GM21515 (cell line): ENCODE results near the gene PLD1.

Source experiments
- ATAC-seq: cut with Tn5 transposase; IDR thresholded peaks from one replicate; pipeline ENCODE4 v1.9.1; 2021; ENCODE audit not compliant: unreplicated experiment

PLD1 gene

GRCh38 chr3:171678971-171679492 lies 131.3 kb downstream of the PLD1 start:
- no peak for ATAC-seq

DNA sequence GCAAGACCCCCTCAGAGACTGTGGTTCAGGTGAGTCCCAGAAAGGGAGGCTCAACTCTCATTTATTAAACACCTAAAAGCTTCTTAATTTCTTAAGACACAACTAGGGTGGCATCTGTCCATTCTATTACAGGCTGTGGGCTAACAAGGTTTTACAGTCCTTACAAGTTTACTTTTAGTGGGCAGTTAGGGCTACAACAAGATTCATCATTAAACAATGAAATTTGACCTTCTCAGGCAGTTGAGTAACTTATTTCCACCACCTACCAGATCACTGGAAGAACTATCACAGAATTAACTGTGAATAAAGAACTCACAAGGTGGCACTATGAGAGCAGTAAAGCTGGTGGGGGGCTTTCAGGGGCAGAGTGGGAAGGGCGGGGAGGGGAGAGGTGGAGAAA lies 132.6 kb downstream of the PLD1 start:
- ATAC-seq = no peak

- no peak for ATAC-seq
Measured at GRCh38 chr3:171676601-171677175, 133.6 kb downstream of the PLD1 start.

DNA sequence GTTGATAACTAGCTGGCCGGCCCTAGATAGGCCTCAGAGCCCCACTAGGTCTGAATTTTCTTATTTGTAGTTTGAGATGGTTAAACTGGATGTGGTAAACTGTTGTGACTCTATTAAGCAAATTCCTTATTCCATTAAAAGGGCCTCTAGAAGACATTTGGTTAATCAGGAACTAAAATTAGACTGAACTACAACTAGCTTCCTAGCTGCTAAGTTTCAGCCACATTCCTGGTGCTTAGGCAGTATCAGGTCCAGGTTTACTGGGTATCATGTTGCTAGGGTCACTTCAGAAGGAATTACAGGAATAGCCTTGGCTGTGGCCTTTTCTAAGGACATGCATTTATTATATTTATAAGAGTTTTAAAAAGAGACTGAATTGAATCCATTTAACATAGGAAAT lies 136.3 kb downstream of the PLD1 start:
- ATAC-seq = no peak

DNA sequence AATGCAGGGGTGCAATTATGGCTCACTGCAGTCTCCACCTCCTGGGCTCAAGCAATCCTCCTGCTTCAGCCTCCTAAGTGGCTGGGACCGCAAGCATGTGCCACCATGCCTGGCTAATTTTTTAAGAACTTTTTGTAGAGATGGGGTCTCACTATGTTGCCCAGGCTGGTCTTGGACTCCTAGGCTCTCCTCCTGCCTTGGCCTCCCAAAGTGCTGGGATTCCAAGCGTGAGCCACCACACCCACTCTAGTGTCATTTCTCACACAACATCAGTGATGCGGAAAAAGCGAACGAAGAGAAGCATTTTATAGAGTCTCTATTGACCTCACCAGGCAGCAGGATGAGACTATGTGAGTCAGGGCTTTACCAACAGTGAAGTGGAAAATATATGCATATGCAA lies 137.7 kb downstream of the PLD1 start:
- no peak for ATAC-seq

DNA sequence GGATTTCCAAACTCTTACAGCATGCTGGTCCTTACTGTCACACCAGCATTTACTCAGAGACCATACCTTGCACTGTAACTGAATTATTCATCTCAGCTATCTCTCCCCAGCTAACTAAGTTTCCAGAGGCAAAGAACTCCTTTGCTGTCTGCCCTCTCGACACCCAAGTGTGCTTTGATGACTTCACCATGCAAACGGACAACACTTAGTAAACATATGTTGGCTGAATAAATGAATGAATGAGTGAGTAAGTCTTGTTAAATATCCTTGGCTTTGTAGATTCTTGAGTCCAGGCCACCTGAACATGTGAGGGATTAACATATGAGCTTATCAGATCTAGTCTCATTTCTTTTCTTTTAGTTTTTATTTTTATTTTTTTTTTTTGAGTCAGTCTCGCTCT lies 138.2 kb downstream of the PLD1 start:
- no peak for ATAC-seq

DNA sequence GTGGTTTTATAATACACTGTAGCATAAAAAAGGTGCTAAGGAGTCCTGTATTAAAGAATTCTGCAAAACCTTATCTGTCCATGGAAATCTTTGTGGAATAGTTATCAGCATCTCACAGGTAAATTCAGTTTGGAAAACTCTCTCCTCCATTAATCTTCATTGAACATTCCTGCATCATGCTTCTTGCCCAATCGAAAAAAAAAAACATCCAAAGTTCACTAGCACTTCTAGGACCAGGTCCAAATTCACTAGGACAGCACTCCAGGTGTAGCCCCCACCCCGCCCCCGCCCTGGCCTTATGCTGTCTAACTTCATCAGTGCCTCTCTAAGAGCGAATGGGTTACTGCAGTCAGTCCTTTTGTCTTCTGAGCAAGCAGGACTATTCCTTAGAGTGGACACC lies 138.6 kb downstream of the PLD1 start:
- no peak for ATAC-seq

GRCh38 chr3:171666516-171666915 lies 143.8 kb downstream of the PLD1 start:
- no peak for ATAC-seq

DNA sequence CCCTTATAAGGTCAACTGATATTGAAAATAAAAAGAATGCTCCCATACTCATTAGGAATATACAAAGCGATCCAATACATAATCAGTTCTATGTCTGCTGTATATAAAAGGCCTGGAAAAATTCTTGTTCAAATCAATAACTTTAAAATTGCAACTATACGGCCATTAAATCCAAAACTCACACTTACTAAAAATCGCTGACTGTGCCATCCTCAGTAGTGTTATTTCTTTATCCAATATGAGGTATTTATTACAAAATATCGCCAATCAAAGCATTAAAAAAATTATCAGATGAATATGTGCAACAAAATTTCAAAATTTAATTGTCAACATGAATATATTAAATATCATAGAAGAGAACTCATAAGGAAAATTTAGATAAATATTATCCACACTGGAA lies 146.5 kb downstream of the PLD1 start:
- no peak for ATAC-seq

GRCh38 chr3:171661484-171661883 lies 148.8 kb downstream of the PLD1 start:
- no peak for ATAC-seq

- no peak for ATAC-seq
Measured at GRCh38 chr3:171660188-171660587, 150.1 kb downstream of the PLD1 start.

DNA sequence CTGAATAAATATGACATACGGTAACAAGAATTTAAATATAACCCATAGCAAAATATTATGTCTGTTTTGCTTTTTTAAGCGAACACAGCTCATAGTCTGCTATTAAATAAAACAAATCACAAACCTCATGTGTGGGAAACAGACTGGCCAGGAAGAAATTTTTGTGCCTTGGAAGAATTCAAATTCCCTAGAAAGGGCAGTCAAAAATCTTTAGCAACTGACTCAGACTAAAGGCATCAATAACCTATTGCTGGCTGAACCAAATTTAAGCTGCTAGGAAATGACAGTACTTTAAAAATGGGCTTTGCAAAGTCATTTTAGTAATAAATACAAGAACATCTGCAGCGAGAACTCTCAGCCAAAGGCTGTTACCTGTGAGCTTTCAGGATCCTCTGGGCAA lies 151.4 kb downstream of the PLD1 start:
- ATAC-seq = no peak

DNA sequence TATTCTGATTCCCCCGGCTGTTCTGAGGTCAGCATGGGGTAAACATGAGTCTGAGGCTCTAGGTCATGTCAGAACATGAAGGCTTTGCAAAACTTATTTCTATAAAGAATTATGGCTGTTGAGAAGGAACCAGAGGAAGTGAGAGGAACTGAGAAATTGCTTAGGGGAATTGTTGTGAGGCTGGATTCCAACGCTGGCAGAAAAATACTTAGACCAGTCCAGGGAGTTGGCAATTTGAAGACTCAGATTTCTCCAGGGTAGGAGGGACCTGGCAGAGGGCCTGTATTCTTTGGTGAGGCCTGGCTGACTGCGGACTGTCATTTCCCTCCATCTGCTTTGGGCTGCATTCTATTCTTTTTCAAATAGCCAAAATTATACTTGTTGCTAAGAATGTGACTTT lies 155.5 kb downstream of the PLD1 start:
- ATAC-seq = no peak

DNA sequence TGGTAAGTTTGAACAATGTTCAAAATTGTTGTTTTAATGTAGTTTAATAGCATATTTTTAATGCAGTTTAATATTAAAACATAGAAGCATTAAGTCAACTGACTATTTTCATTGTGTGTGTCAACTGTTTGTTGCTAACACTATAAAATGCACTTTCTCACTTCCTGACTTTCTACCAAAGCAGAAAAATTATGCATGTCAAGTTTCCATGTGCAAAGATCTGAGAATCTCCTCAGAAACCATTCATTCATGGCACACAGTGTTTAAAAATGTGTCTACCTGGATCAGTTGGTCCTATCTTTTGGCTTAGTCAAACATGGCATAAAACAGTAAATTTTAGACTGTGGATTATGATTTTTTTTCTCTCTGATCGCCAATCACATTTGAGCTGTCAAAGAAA lies 156.0 kb downstream of the PLD1 start:
- ATAC-seq = no peak

- ATAC-seq = no peak
Measured at GRCh38 chr3:171653701-171654100, 156.6 kb downstream of the PLD1 start.

GRCh38 chr3:171652932-171653331 lies 157.4 kb downstream of the PLD1 start:
- ATAC-seq = no peak

GRCh38 chr3:171649911-171650592 lies 160.2 kb downstream of the PLD1 start:
- no peak for ATAC-seq

GRCh38 chr3:171649267-171649666 lies 161.0 kb downstream of the PLD1 start:
- no peak for ATAC-seq

DNA sequence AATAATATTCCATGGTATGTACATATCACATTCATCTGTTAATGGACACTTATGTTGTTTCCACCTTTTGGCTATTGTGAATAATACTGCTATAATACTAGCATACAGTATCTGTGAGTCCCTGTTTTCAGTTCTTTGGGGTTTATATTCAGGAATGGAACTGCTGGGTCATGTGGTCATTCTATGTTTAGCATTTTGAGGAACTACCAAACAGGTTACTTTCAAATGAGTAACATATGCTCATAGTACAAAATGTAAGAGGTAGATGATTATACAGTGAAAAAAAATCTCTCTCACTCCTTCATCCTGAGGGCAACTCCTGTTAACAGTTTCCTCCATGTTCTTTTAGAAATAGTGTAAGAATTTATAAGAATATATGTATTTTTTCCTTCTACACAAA lies 162.2 kb downstream of the PLD1 start:
- ATAC-seq = no peak

DNA sequence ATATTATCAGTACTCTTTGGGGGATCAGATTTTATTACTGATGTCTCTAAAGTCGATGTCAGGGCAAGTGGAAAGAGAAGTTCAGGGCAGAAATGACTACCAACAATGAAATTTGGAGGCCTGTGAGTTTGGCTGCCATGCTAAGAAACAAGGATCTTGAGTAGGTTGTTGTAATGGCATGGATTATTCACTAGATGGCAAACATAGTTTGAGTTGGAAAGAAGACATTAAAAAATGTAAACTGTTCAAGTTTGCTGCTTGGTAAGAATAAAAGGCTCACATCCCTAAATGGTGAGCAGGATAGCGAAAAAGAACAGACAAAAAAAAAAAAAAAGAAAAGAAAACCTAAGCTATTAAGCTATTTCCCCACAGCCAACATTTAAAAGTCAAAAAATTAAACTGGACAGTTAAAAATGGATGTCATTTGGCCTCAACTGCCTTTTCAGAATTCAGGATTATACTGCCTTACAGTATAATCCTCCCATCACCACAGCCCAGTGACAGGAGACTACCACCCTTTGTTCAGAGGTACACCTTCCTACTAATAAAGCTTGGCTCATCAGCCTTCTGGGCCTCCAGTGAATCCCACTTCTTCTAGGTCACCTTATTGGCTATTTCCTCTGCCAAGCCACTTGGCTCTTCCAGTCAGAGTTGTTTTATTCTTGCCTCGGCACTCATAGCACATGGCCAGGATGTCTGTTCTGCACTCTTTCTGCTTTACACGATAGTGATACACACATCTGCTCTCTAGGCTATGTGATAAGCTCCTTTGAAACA lies 163.7 kb downstream of the PLD1 start:
- ATAC-seq = no peak

GRCh38 chr3:171644681-171645080 lies 165.6 kb downstream of the PLD1 start:
- no peak for ATAC-seq

DNA sequence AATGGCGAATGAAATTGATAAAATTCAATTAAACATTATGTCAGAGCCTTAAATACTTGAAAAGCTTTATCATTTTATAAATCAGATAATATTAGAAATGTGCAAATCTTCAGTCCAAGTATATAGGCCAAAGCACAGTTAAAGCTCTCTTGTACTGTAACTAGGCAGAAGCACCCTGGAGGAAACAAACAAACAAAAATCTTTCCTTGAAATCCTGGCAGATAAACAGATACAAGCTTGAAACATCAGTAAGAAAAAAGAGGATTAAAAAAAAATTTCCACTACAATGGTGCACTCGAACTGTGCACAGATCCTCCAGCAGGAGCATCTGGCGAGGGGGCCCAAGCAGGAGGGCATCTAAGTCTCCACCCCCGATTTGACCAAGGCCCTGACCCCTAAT lies 166.6 kb downstream of the PLD1 start:
- no peak for ATAC-seq
